Measurements from ENCODE around the gene SMIM27. TPM values are rescaled to one million over a fixed set of nuclear protein-coding genes. Genes with fewer than 3 reads are reported as not detected.

The SMIM27 gene
- total RNA-seq, 1 donor from 2014 or later: 8.0 TPM

- no peak for DNase-seq (ENCODE audit: low spot score)
- Mint-ChIP-seq H3K9me3 (ENCODE audit: unreplicated experiment) (no peaks in the 10 kb centered on the region), H3K27ac (ENCODE audit: unreplicated experiment) (peak overlapping the region; percentile 95), H3K36me3 (ENCODE audit: low read depth, unreplicated experiment) (peaks cover 6% of the 10 kb centered on the region), H3K4me3 (ENCODE audit: unreplicated experiment) (peak overlapping the region; percentile 98), H3K27me3 (ENCODE audit: unreplicated experiment) (peaks cover 5% of the 10 kb centered on the region), H3K4me1 (ENCODE audit: unreplicated experiment) (peaks cover 14% of the 10 kb centered on the region)
- no peak for TF ChIP-seq CTCF (IDR thresholded peaks at IDR 0.05; ENCODE audit: unreplicated experiment)
These were observed 21.7 kb downstream of the SMIM27 start for GRCh38 chr9:32573821-32574220.

- H3K27ac Mint-ChIP-seq (ENCODE audit: unreplicated experiment): no peak overlapping the region
- H3K4me3 Mint-ChIP-seq (ENCODE audit: unreplicated experiment): no peak overlapping the region
- DNase-seq (ENCODE audit: low spot score): no peak
- peaks cover 5% of the 10 kb centered on the region for H3K36me3 Mint-ChIP-seq (ENCODE audit: low read depth, unreplicated experiment)
- TF ChIP-seq CTCF (IDR thresholded peaks at IDR 0.05; ENCODE audit: unreplicated experiment): no peak
- H3K9me3 Mint-ChIP-seq (ENCODE audit: unreplicated experiment): no peaks in the 10 kb centered on the region
- peaks cover 5% of the 10 kb centered on the region for H3K27me3 Mint-ChIP-seq (ENCODE audit: unreplicated experiment)
- H3K4me1 Mint-ChIP-seq (ENCODE audit: unreplicated experiment): peaks cover 15% of the 10 kb centered on the region
These were observed 22.7 kb downstream of the SMIM27 start for GRCh38 chr9:32574858-32575257.

GRCh38 chr9:32577316-32577715 lies 25.2 kb downstream of the SMIM27 start:
- Mint-ChIP-seq H3K4me1 (ENCODE audit: unreplicated experiment) (peaks cover 26% of the 10 kb centered on the region), H3K27me3 (ENCODE audit: unreplicated experiment) (peaks cover 3% of the 10 kb centered on the region), H3K4me3 (ENCODE audit: unreplicated experiment) (no peak overlapping the region), H3K27ac (ENCODE audit: unreplicated experiment) (no peak overlapping the region), H3K9me3 (ENCODE audit: unreplicated experiment) (no peaks in the 10 kb centered on the region), H3K36me3 (ENCODE audit: low read depth, unreplicated experiment) (no peaks in the 10 kb centered on the region)
- TF ChIP-seq CTCF (IDR thresholded peaks at IDR 0.05; ENCODE audit: unreplicated experiment): no peak
- no peak for DNase-seq (ENCODE audit: low spot score)

- TF ChIP-seq CTCF (IDR thresholded peaks at IDR 0.05; ENCODE audit: unreplicated experiment): no peak
- Mint-ChIP-seq H3K27ac (ENCODE audit: unreplicated experiment) (no peak overlapping the region), H3K4me3 (ENCODE audit: unreplicated experiment) (no peak overlapping the region), H3K4me1 (ENCODE audit: unreplicated experiment) (peaks cover 16% of the 10 kb centered on the region), H3K36me3 (ENCODE audit: low read depth, unreplicated experiment) (no peaks in the 10 kb centered on the region), H3K9me3 (ENCODE audit: unreplicated experiment) (no peaks in the 10 kb centered on the region), H3K27me3 (ENCODE audit: unreplicated experiment) (no peaks in the 10 kb centered on the region)
- DNase-seq (ENCODE audit: low spot score): no peak
These were observed 26.8 kb downstream of the SMIM27 start for GRCh38 chr9:32578976-32579375.

- Mint-ChIP-seq H3K9me3 (ENCODE audit: unreplicated experiment) (no peaks in the 10 kb centered on the region), H3K4me3 (ENCODE audit: unreplicated experiment) (no peak overlapping the region), H3K4me1 (ENCODE audit: unreplicated experiment) (peaks cover 16% of the 10 kb centered on the region), H3K36me3 (ENCODE audit: low read depth, unreplicated experiment) (no peaks in the 10 kb centered on the region), H3K27me3 (ENCODE audit: unreplicated experiment) (no peaks in the 10 kb centered on the region), H3K27ac (ENCODE audit: unreplicated experiment) (no peak overlapping the region)
- peak; percentile 74 for DNase-seq (ENCODE audit: low spot score)
- TF ChIP-seq CTCF (IDR thresholded peaks at IDR 0.05; ENCODE audit: unreplicated experiment): peak; percentile 94
These were observed 27.7 kb downstream of the SMIM27 start for GRCh38 chr9:32579706-32580331.
